CD4-positive, alpha-beta T cell treated with Interleukin-21 for 1 hour (primary cell): ENCODE measurements around the gene PLEKHB2.
"Not testable (repeated sequence)": the region's sequence is repeated elsewhere in the genome, so short reads cannot be mapped to it uniquely, and the experiment has no call there.

Experiments
- DNase-seq: peaks from one replicate; pipeline ENCODE4 v3.0.0-alpha.2; 2020

Gene PLEKHB2

GRCh38 chr2:131093696-131094462, 11.3 kb upstream of the PLEKHB2 start:
- DNase-seq: no peak

- no peak for DNase-seq
Observed at GRCh38 chr2:131094463-131095281, 10.5 kb upstream of the PLEKHB2 start.

GRCh38 chr2:131103165-131103564, 2.0 kb upstream of the PLEKHB2 start:
- DNase-seq: no peak

- DNase-seq: peak; percentile 79
Observed at GRCh38 chr2:131104487-131105155, 515 bp upstream of the PLEKHB2 start.

- DNase-seq: peak; percentile 22
Observed at GRCh38 chr2:131105950-131106801, 1.0 kb downstream of the PLEKHB2 start.

GRCh38 chr2:131112529-131112928, 7.4 kb downstream of the PLEKHB2 start:
- DNase-seq: no peak

GRCh38 chr2:131113566-131114227, 8.6 kb downstream of the PLEKHB2 start:
- DNase-seq: no peak

- not testable (repeated sequence) for DNase-seq
Observed at GRCh38 chr2:131114950-131115349, 9.8 kb downstream of the PLEKHB2 start.

GRCh38 chr2:131115752-131116151, 10.6 kb downstream of the PLEKHB2 start:
- DNase-seq: no peak

GRCh38 chr2:131120815-131121317, 15.7 kb downstream of the PLEKHB2 start:
- DNase-seq: no peak

GRCh38 chr2:131121464-131121863, 16.3 kb downstream of the PLEKHB2 start:
- no peak for DNase-seq

GRCh38 chr2:131122496-131122895, 17.4 kb downstream of the PLEKHB2 start:
- no peak for DNase-seq

- DNase-seq: no peak
Observed at GRCh38 chr2:131123192-131123591, 18.1 kb downstream of the PLEKHB2 start.

GRCh38 chr2:131125195-131125757, 20.1 kb downstream of the PLEKHB2 start:
- DNase-seq: no peak

GRCh38 chr2:131126436-131126835, 21.3 kb downstream of the PLEKHB2 start:
- DNase-seq: no peak

GRCh38 chr2:131127076-131127475, 21.9 kb downstream of the PLEKHB2 start:
- no peak for DNase-seq

- no peak for DNase-seq
Observed at GRCh38 chr2:131127981-131128380, 22.8 kb downstream of the PLEKHB2 start.

GRCh38 chr2:131130298-131130596, 25.1 kb downstream of the PLEKHB2 start:
- no peak for DNase-seq

GRCh38 chr2:131132729-131133128, 27.6 kb downstream of the PLEKHB2 start:
- no peak for DNase-seq

- no peak for DNase-seq
Observed at GRCh38 chr2:131140581-131140980, 35.4 kb downstream of the PLEKHB2 start.

- DNase-seq: no peak
Observed at GRCh38 chr2:131142849-131143248, 37.7 kb downstream of the PLEKHB2 start.

- no peak for DNase-seq
Observed at GRCh38 chr2:131143803-131144202, 38.7 kb downstream of the PLEKHB2 start.
